HL-60 (cell line): ENCODE data around the gene ZNF678.

Experiments
- DNase-seq, 2 experiments: peaks; one replicate each; pipeline ENCODE4 v3.0.0-alpha.2; 2010 to 2020; ENCODE audit warnings: low read depth in 1 of 2, low spot score in 1 of 2
- H3K27ac ChIP-seq: fragments of 250-450 bp; sonication (Bioruptor Pico); replicated peaks from 2 replicates; pipeline ENCODE4 v1.5.1; 2020; ENCODE audit warnings: mild to moderate bottlenecking, moderate library complexity
- H3K27me3 ChIP-seq: fragments of 250-450 bp; sonication (Bioruptor Pico); 2 replicates; pipeline ENCODE4 v1.5.1; 2021; ENCODE audit warnings: mild to moderate bottlenecking, moderate library complexity; ENCODE audit not compliant: insufficient read depth, poor library complexity, severe bottlenecking
- H3K4me3 ChIP-seq: replicated peaks from 2 replicates; pipeline ENCODE4 v1.5.1; 2011; ENCODE audit warnings: mild to moderate bottlenecking, control low read depth, low read length; ENCODE audit not compliant: insufficient read depth
- GABPA ChIP-seq: IDR thresholded peaks from 2 replicates; pipeline ENCODE4 v1.6.1; 2012; ENCODE audit warnings: low read depth
- POLR2AphosphoS5 ChIP-seq: IDR thresholded peaks from 2 replicates; pipeline ENCODE4 v1.6.1; 2012; ENCODE audit warnings: low read depth
- SPI1 ChIP-seq: IDR thresholded peaks from 2 replicates; pipeline ENCODE4 v1.6.1; 2012; ENCODE audit warnings: low read depth, mild to moderate bottlenecking, borderline replicate concordance
- TF ChIP-seq, protein P1 (sequence below): IDR thresholded peaks from 2 replicates; pipeline ENCODE4 v1.6.1; 2012; ENCODE audit warnings: low read depth; ENCODE audit not compliant: insufficient replicate concordance
- TF ChIP-seq, protein P2 (sequence below): IDR thresholded peaks from one replicate; pipeline ENCODE4 v1.5.1; 2011; ENCODE audit warnings: low read length, control low read depth, inconsistent platforms; ENCODE audit not compliant: insufficient read depth

Gene ZNF678

DNA sequence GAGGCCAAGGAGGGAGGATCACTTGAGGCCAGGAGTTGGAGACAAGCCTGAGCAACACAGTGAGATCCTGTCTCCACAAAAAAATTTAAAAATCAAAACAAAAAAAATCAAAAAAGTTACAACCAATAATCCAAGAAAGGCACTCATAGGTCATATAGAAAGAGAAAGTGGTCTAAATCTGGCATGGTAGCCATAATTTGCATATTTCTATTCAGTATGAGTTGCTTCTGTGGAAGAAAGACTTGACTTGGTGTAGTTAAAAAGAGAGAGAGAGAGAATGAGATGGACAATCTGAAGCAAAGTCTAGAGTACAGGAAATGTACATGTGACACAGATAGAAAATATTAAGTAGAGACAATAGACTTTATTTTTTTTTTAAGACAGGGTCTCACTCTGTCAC lies 149.3 kb downstream of the ZNF678 start:
- no peak for DNase-seq
- Histone ChIP-seq H3K4me3 (no peak overlapping the region), H3K27me3 (no peaks in the 10 kb centered on the region), H3K27ac (no peak overlapping the region)
- TF ChIP-seq, protein P1, sequence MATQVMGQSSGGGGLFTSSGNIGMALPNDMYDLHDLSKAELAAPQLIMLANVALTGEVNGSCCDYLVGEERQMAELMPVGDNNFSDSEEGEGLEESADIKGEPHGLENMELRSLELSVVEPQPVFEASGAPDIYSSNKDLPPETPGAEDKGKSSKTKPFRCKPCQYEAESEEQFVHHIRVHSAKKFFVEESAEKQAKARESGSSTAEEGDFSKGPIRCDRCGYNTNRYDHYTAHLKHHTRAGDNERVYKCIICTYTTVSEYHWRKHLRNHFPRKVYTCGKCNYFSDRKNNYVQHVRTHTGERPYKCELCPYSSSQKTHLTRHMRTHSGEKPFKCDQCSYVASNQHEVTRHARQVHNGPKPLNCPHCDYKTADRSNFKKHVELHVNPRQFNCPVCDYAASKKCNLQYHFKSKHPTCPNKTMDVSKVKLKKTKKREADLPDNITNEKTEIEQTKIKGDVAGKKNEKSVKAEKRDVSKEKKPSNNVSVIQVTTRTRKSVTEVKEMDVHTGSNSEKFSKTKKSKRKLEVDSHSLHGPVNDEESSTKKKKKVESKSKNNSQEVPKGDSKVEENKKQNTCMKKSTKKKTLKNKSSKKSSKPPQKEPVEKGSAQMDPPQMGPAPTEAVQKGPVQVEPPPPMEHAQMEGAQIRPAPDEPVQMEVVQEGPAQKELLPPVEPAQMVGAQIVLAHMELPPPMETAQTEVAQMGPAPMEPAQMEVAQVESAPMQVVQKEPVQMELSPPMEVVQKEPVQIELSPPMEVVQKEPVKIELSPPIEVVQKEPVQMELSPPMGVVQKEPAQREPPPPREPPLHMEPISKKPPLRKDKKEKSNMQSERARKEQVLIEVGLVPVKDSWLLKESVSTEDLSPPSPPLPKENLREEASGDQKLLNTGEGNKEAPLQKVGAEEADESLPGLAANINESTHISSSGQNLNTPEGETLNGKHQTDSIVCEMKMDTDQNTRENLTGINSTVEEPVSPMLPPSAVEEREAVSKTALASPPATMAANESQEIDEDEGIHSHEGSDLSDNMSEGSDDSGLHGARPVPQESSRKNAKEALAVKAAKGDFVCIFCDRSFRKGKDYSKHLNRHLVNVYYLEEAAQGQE = no peak
- TF ChIP-seq POLR2AphosphoS5 (no peak), SPI1 (no peak), GABPA (no peak)
- TF ChIP-seq, protein P2, sequence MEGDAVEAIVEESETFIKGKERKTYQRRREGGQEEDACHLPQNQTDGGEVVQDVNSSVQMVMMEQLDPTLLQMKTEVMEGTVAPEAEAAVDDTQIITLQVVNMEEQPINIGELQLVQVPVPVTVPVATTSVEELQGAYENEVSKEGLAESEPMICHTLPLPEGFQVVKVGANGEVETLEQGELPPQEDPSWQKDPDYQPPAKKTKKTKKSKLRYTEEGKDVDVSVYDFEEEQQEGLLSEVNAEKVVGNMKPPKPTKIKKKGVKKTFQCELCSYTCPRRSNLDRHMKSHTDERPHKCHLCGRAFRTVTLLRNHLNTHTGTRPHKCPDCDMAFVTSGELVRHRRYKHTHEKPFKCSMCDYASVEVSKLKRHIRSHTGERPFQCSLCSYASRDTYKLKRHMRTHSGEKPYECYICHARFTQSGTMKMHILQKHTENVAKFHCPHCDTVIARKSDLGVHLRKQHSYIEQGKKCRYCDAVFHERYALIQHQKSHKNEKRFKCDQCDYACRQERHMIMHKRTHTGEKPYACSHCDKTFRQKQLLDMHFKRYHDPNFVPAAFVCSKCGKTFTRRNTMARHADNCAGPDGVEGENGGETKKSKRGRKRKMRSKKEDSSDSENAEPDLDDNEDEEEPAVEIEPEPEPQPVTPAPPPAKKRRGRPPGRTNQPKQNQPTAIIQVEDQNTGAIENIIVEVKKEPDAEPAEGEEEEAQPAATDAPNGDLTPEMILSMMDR = no peak

DNA sequence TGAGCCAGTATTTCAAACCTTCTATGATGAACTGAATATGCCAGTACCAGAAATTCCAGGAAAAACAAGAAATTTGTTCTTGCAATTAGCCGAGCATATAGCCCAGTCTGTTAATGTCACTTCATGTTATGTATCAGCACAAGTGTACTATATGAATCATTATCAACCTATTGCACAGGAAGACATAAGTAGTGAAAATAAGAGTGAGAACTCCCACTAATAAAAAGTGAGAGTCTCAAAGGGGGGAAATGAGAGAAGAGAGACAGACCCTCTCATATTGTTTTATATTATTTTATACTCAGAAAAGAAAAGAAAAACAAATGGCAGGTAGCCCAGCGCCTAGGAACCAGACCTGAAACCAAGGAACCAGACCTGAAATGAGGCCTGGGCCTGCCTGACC lies 155.6 kb downstream of the ZNF678 start:
- TF ChIP-seq POLR2AphosphoS5 (no peak), GABPA (no peak), SPI1 (no peak)
- TF ChIP-seq, protein P2 = no peak
- TF ChIP-seq, protein P1 = no peak
- Histone ChIP-seq H3K27ac (no peak overlapping the region), H3K4me3 (no peak overlapping the region), H3K27me3 (no peaks in the 10 kb centered on the region)
- no peak for DNase-seq

GRCh38 chr1:227723474-227723873 lies 160.1 kb downstream of the ZNF678 start:
- DNase-seq = no peak
- no peak for TF ChIP-seq SPI1
- TF ChIP-seq, protein P2 = no peak
- TF ChIP-seq POLR2AphosphoS5 = no peak
- no peak for TF ChIP-seq GABPA
- TF ChIP-seq, protein P1 = no peak
- no peaks in the 10 kb centered on the region for H3K27me3 ChIP-seq
- H3K4me3 ChIP-seq = no peak overlapping the region
- H3K27ac ChIP-seq = no peak overlapping the region
